Panc1 (cell line): ENCODE results near the gene ZSCAN5C. TPM values are rescaled to one million over a fixed set of nuclear protein-coding genes. Genes with fewer than 3 reads are reported as not detected.

Source experiments
- ATAC-seq: fragments of 200-7000 bp; cut with Tn5 transposase; 2 replicates; pipeline ENCODE4 v1.9.1; 2020; ENCODE audit warnings: mild to moderate bottlenecking, moderate library complexity
- BruUV-seq: library from RNA; stranded (reverse); fragments of 400-500 nt; replicated peaks from 2 replicates; lab custom pipeline; 2021; lab: Mats Ljungman, UMichigan
- CTCF ChIA-PET: fragments of 300-600 bp; sonication (Branson Sonifier 250); formaldehyde crosslinking; loops from one replicate; lab custom pipeline; 2022; ENCODE audit warnings: antibody characterized with exemption; lab: Charles Lee
- POLR2A ChIA-PET: fragments of 300-600 bp; sonication (Branson Sonifier 250); formaldehyde crosslinking; loops from one replicate; lab custom pipeline; 2022; ENCODE audit warnings: antibody characterized with exemption; lab: Charles Lee
- DNase-seq: peaks from one replicate; pipeline ENCODE4 v3.0.0-alpha.2; 2010; ENCODE audit warnings: low read depth, low spot score
- H3K27ac ChIP-seq: 2 replicates; pipeline ENCODE4 v1.5.1; 2011; ENCODE audit warnings: mild to moderate bottlenecking, low read length, inconsistent platforms
- H3K27me3 ChIP-seq: fragments of 200-500 bp; sonication (Bioruptor generic); 2 replicates; pipeline ENCODE4 v1.6.0; 2014; ENCODE audit warnings: low read length, inconsistent platforms; ENCODE audit not compliant: control insufficient read depth, insufficient read depth
- H3K36me3 ChIP-seq: fragments of 200-500 bp; sonication (Bioruptor generic); 2 replicates; pipeline ENCODE4 v1.5.1; 2014; ENCODE audit warnings: inconsistent platforms, mild to moderate bottlenecking, low read length, moderate library complexity; ENCODE audit not compliant: control insufficient read depth, insufficient read depth
- H3K4me1 ChIP-seq: 2 replicates; pipeline ENCODE4 v1.5.1; 2011; ENCODE audit warnings: inconsistent platforms, mild to moderate bottlenecking, low read length, moderate library complexity; ENCODE audit not compliant: control insufficient read depth, insufficient read depth
- H3K4me3 ChIP-seq, 2 experiments: 2 replicates each; pipeline ENCODE4 v1.5.1; 2011 to 2012; ENCODE audit warnings: low read depth in 2 of 2, low read length in 2 of 2, mild to moderate bottlenecking in 2 of 2, inconsistent platforms in 1 of 2, moderate library complexity in 1 of 2
- H3K9me3 ChIP-seq: fragments of 200-500 bp; sonication (Bioruptor generic); 2 replicates; pipeline ENCODE4 v1.5.1; 2014; ENCODE audit warnings: low read depth, mild to moderate bottlenecking, inconsistent platforms, low read length, moderate library complexity; ENCODE audit not compliant: control insufficient read depth, insufficient read depth
- CTCF ChIP-seq: fragments of 450-650 bp; IDR thresholded peaks from 2 replicates; pipeline ENCODE4 v1.5.1; 2017; ENCODE audit warnings: mild to moderate bottlenecking
- POLR2AphosphoS5 ChIP-seq: IDR thresholded peaks from 2 replicates; pipeline ENCODE4 v1.6.1; 2012; ENCODE audit warnings: mild to moderate bottlenecking, low read depth, low read length, moderate library complexity
- REST ChIP-seq, 2 experiments: IDR thresholded peaks; 2 replicates each; pipeline ENCODE4 v1.6.1; 2011 to 2012; ENCODE audit warnings: low read depth in 2 of 2, control low read depth in 1 of 2, low read length in 1 of 2, mild to moderate bottlenecking in 1 of 2, moderate library complexity in 1 of 2; ENCODE audit not compliant: insufficient read depth in 1 of 2
- SIN3A ChIP-seq: IDR thresholded peaks from 2 replicates; pipeline ENCODE4 v1.6.1; 2012; ENCODE audit warnings: low read depth, mild to moderate bottlenecking, low read length, moderate library complexity, borderline replicate concordance; ENCODE audit not compliant: insufficient read depth
- TCF7L2 ChIP-seq: IDR thresholded peaks from 2 replicates; pipeline ENCODE4 v1.6.1; 2011; ENCODE audit warnings: mild to moderate bottlenecking, low read depth, low read length, inconsistent platforms
- in situ Hi-C: cut with HindIII; loops from 2 replicates; pipeline ENCODE4 v1.10.0; 2016; ENCODE audit warnings: low sequenced_read_pairs, low pct_unique_long_range_greater_than_20kb
- intact Hi-C: fragments of 100-400 bp; cut with micrococcal nuclease; formaldehyde crosslinking; loops from one replicate; pipeline ENCODE4 v1.10.0; 2022; ENCODE audit not compliant: unreplicated experiment
- total RNA-seq: library from RNA; stranded (reverse); gene quantifications from one replicate; pipeline ENCODE4 v1.2.1, GENCODE V29; 2021; ENCODE audit not compliant: unreplicated experiment

Gene ZSCAN5C
- total RNA-seq, 1 experiment from 2014 or later: not detected

GRCh38 chr19:56158170-56158757 lies 43.8 kb upstream of the ZSCAN5C start:
- intact Hi-C loops (no loop called here), in situ Hi-C loops (no loop called here)
- H3K27me3 ChIP-seq: no peaks in the 10 kb centered on the region
- H3K9me3 ChIP-seq: no peaks in the 10 kb centered on the region
- POLR2A ChIA-PET: no interaction called here
- TF ChIP-seq TCF7L2 (no peak), REST (IDR thresholded peaks at IDR 0.05; ENCODE audit: insufficient read depth in 1 of 2, low read depth in 2 of 2, low read length in 1 of 2) (no peak), CTCF (no peak), POLR2AphosphoS5 (no peak), SIN3A (no peak)
- no peak overlapping the region for H3K4me3 ChIP-seq
- no TSS peak for BruUV-seq
- peaks cover 7% of the 10 kb centered on the region; the same call in 1 of the 2 replicates for H3K36me3 ChIP-seq
- CTCF ChIA-PET: interaction anchor here (0.6 kb wide), 1 partner anchor 95 kb away, joined by 6 read pairs; no protein-coding TSS in a partner anchor
- ATAC-seq: no peak
- H3K27ac ChIP-seq: no peak overlapping the region
- no peak for DNase-seq
- H3K4me1 ChIP-seq: no peaks in the 10 kb centered on the region

GRCh38 chr19:56159009-56159559 lies 43.0 kb upstream of the ZSCAN5C start:
- no TSS peak for BruUV-seq
- DNase-seq: no peak

More at GRCh38 chr19:56159009-56159559, 43.0 kb upstream of the ZSCAN5C start:
- Histone ChIP-seq H3K27ac (no peak overlapping the region), H3K36me3 (peaks cover 7% of the 10 kb centered on the region; the same call in 1 of the 2 replicates), H3K4me1 (no peaks in the 10 kb centered on the region), H3K9me3 (no peaks in the 10 kb centered on the region), H3K27me3 (no peaks in the 10 kb centered on the region), H3K4me3 (no peak overlapping the region)
- ATAC-seq: no peak
- TF ChIP-seq POLR2AphosphoS5: no peak
- CTCF ChIA-PET: interaction anchor here (0.6 kb wide), 1 partner anchor 94 kb away, joined by 6 read pairs; no protein-coding TSS in a partner anchor
- POLR2A ChIA-PET: no interaction called here
- in situ Hi-C loops (no loop called here), intact Hi-C loops (no loop called here)
